GM10266 (cell line): ENCODE measurements around the gene PYGM.

Experiments
- DNase-seq: peaks from one replicate; pipeline ENCODE4 v3.0.0; 2012; ENCODE audit errors: extremely low spot score
- CTCF ChIP-seq: IDR thresholded peaks from 2 replicates; pipeline ENCODE4 v1.5.1; 2012; ENCODE audit warnings: mild to moderate bottlenecking, low read depth; ENCODE audit not compliant: control insufficient read depth, insufficient read depth; ENCODE audit errors: missing control alignments

PYGM gene

GRCh38 chr11:64751580-64751979 is 8.2 kb downstream of the PYGM start:
- TF ChIP-seq CTCF = no peak
- no peak for DNase-seq

GRCh38 chr11:64751136-64751535 is 8.6 kb downstream of the PYGM start:
- no peak for DNase-seq
- no peak for TF ChIP-seq CTCF

GRCh38 chr11:64750361-64751054 is 9.3 kb downstream of the PYGM start:
- DNase-seq = no peak
- no peak for TF ChIP-seq CTCF

GRCh38 chr11:64747961-64748665 is 11.7 kb downstream of the PYGM start:
- TF ChIP-seq CTCF = no peak
- DNase-seq = no peak

GRCh38 chr11:64746486-64746885 is 13.3 kb downstream of the PYGM start:
- TF ChIP-seq CTCF = no peak
- DNase-seq = no peak

- no peak for TF ChIP-seq CTCF
- peak; percentile 86 for DNase-seq
Observed at GRCh38 chr11:64745521-64746328, 14.0 kb downstream of the PYGM start.
